ENCODE results near the gene BMP4.

- TF ChIP-seq POLR2A (IDR thresholded peaks at IDR 0.05) (no peak), POLR2AphosphoS5 (IDR thresholded peaks at IDR 0.05) (no peak), CTCF (IDR thresholded peaks at IDR 0.05) (no peak), EP300 (IDR thresholded peaks at IDR 0.05) (no peak)
Measured at GRCh38 chr14:53993920-53994607, 37.4 kb upstream of the BMP4 start.

Data from sigmoid colon (tissue), 4 donors.